Measurements from ENCODE around the gene BTBD9. TPM values are rescaled to one million over a fixed set of nuclear protein-coding genes. Genes with fewer than 3 reads are reported as not detected.

Gene BTBD9
- total RNA-seq, 1 experiment from 2014 or later, result 12.5 TPM

DNA sequence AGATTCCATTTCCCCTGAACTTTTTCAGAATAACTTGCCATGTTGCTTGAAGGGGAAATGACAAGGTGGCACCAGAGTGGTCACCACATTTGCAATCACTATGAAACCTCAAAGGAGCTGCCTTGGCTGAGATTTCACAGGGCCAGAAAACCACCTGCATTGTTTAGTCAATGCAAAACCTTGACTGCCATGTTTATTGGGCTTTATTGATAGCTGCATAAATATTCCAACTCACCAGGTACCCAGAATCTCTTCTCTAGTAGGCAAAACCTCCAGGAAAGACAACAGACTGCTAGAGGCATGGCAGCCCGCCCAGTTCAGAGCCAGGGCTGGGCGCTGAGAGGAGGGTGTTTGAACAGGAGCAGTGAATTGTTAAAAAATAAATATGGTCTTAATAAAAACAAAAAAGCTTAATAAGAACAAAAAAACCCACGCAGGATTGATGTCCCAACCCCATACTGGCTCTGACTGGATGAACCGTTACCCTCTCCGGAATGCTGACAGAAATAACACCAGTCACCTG, 444.6 kb downstream of the BTBD9 start:
- Mint-ChIP-seq H3K36me3 (ENCODE audit: insufficient read depth, unreplicated experiment) (no peaks in the 10 kb centered on the region), H3K27me3 (ENCODE audit: insufficient read depth, unreplicated experiment) (no peaks in the 10 kb centered on the region), H3K27ac (ENCODE audit: low read depth, unreplicated experiment) (no peak overlapping the region), H3K9me3 (ENCODE audit: unreplicated experiment) (no peaks in the 10 kb centered on the region), H3K4me1 (ENCODE audit: insufficient read depth, unreplicated experiment) (no peaks in the 10 kb centered on the region), H3K4me3 (ENCODE audit: unreplicated experiment) (no peak overlapping the region)
- TF ChIP-seq, protein P1, sequence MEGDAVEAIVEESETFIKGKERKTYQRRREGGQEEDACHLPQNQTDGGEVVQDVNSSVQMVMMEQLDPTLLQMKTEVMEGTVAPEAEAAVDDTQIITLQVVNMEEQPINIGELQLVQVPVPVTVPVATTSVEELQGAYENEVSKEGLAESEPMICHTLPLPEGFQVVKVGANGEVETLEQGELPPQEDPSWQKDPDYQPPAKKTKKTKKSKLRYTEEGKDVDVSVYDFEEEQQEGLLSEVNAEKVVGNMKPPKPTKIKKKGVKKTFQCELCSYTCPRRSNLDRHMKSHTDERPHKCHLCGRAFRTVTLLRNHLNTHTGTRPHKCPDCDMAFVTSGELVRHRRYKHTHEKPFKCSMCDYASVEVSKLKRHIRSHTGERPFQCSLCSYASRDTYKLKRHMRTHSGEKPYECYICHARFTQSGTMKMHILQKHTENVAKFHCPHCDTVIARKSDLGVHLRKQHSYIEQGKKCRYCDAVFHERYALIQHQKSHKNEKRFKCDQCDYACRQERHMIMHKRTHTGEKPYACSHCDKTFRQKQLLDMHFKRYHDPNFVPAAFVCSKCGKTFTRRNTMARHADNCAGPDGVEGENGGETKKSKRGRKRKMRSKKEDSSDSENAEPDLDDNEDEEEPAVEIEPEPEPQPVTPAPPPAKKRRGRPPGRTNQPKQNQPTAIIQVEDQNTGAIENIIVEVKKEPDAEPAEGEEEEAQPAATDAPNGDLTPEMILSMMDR (IDR thresholded peaks at IDR 0.05; ENCODE audit: unreplicated experiment), result no peak
- ChIA-PET POLR2A (no interaction called here), CTCF (interaction anchor here (2.4 kb wide), 1 partner anchor 299 kb away, joined by 6 read pairs; no protein-coding TSS in a partner anchor)
- no peak for DNase-seq (ENCODE audit: unreplicated experiment)
- no TSS peak for BruUV-seq (replicated peaks)
- intact Hi-C loops (cut with micrococcal nuclease), result no loop called here

DNA sequence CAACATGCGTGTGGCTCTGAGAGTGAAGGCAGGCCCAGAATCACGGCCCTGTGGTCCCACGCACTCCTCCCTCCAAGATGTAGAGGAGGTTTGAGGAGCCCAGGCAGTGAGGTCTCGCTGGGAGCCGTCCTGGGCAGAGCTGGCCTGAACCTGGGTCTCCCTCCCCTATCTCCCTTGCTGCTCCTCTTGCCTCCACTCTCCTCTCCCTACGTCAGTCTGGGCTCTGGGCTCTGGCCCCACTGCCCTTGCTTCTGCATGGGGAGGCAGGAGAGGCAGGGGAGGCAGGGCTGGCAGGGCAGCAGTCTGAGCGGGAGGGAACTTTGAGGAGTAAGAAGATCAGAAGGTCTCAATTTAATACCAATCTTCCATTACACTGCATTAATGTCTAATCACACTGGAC, 445.1 kb downstream of the BTBD9 start:
- TF ChIP-seq, protein P1 (IDR thresholded peaks at IDR 0.05; ENCODE audit: unreplicated experiment), result no peak
- Mint-ChIP-seq H3K4me1 (ENCODE audit: insufficient read depth, unreplicated experiment) (no peaks in the 10 kb centered on the region), H3K27ac (ENCODE audit: low read depth, unreplicated experiment) (no peak overlapping the region), H3K9me3 (ENCODE audit: unreplicated experiment) (no peaks in the 10 kb centered on the region), H3K36me3 (ENCODE audit: insufficient read depth, unreplicated experiment) (peaks cover 3% of the 10 kb centered on the region), H3K27me3 (ENCODE audit: insufficient read depth, unreplicated experiment) (no peaks in the 10 kb centered on the region), H3K4me3 (ENCODE audit: unreplicated experiment) (no peak overlapping the region)
- ChIA-PET POLR2A (no interaction called here), CTCF (no interaction called here)
- no TSS peak for BruUV-seq (replicated peaks)
- intact Hi-C loops (cut with micrococcal nuclease), result no loop called here
- DNase-seq (ENCODE audit: unreplicated experiment), result no peak

DNA sequence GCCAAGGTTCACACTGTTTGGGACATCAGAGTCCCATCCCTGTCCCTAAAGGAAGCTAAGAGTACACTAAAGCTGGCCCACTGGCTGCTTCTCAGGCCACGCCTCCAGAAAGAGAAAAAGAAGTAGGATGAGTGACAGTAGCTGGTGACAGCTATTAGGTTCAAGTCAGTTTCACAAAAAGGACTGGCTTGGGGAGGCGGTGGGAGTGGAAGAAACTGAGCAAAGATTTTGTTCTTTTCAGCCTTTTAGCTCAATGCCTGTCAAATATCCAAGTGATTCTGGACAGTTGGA, 445.5 kb downstream of the BTBD9 start:
- POLR2A ChIA-PET, result no interaction called here
- DNase-seq (ENCODE audit: unreplicated experiment), result no peak
- CTCF ChIA-PET, result no interaction called here
- Mint-ChIP-seq H3K27ac (ENCODE audit: low read depth, unreplicated experiment) (no peak overlapping the region), H3K4me1 (ENCODE audit: insufficient read depth, unreplicated experiment) (no peaks in the 10 kb centered on the region), H3K36me3 (ENCODE audit: insufficient read depth, unreplicated experiment) (peaks cover 6% of the 10 kb centered on the region), H3K27me3 (ENCODE audit: insufficient read depth, unreplicated experiment) (no peaks in the 10 kb centered on the region), H3K4me3 (ENCODE audit: unreplicated experiment) (no peak overlapping the region), H3K9me3 (ENCODE audit: unreplicated experiment) (no peaks in the 10 kb centered on the region)
- intact Hi-C loops (cut with micrococcal nuclease), result no loop called here
- BruUV-seq (replicated peaks), result no TSS peak
- TF ChIP-seq, protein P1 (IDR thresholded peaks at IDR 0.05; ENCODE audit: unreplicated experiment), result no peak

DNA sequence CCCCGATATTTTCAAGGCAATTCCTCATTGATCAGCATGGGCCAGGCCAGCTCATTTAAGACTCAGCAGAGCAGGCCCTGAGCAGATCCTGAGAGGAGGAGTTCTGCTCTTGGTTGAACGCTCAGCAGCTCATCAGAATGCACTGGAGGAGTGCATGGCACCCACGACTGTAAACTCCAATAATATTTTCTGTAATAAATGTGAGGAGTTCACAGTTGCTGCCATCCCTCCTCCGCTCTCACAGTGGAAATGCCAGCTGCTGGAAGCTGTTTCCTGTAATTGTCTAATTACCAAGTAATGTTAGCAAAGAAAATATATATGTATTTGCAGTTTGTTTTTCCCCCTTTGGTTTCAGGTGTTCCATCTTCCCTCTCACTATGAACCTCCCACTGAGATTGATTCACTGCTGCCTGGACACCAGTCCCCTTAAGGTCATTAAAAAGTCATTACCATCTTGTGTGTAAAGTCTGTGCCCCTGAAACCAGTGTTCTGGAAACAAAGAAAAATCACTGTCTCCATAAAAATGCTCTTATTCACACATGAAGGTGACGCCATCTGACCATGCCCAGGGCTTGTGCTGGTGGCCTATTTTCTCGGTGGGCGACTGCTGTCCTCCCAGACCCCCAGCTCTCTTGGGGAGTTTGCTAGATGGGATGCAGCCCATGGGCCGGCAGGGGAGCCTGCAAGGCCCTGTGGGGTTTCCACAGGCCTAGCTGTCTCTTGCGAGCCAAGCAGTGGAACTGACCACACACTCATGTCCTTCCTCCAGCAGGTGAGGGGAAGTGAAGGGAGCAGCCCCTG, 446.0 kb downstream of the BTBD9 start:
- peaks cover 6% of the 10 kb centered on the region for H3K36me3 Mint-ChIP-seq (ENCODE audit: insufficient read depth, unreplicated experiment)
- BruUV-seq (replicated peaks), result no TSS peak
- H3K4me3 Mint-ChIP-seq (ENCODE audit: unreplicated experiment), result no peak overlapping the region
- no peak overlapping the region for H3K27ac Mint-ChIP-seq (ENCODE audit: low read depth, unreplicated experiment)
- CTCF ChIA-PET, result no interaction called here
- intact Hi-C loops (cut with micrococcal nuclease), result no loop called here
- H3K4me1 Mint-ChIP-seq (ENCODE audit: insufficient read depth, unreplicated experiment), result no peaks in the 10 kb centered on the region
- H3K9me3 Mint-ChIP-seq (ENCODE audit: unreplicated experiment), result no peaks in the 10 kb centered on the region
- no peak for DNase-seq (ENCODE audit: unreplicated experiment)
- no peaks in the 10 kb centered on the region for H3K27me3 Mint-ChIP-seq (ENCODE audit: insufficient read depth, unreplicated experiment)
- POLR2A ChIA-PET, result interaction anchor here (0.5 kb wide), 1 partner anchor 99 kb away, joined by 3 read pairs; no protein-coding TSS in a partner anchor
- TF ChIP-seq, protein P1 (IDR thresholded peaks at IDR 0.05; ENCODE audit: unreplicated experiment), result no peak
